Testis (tissue), 2 donors: Measurements from ENCODE around the gene PSMB4.

ENCODE experiments used
- CTCF ChIP-seq, 3 experiments: fragments of 450-650 bp in 2 of 3; fragments of 200-600 bp in 1 of 3; sonication (generic) in 1 of 3; IDR thresholded peaks; one replicate each; pipeline ENCODE4 v1.5.1; 2016 to 2019; ENCODE audit warnings: antibody characterized with exemption in 3 of 3, mild to moderate bottlenecking in 2 of 3, moderate library complexity in 1 of 3
- POLR2A ChIP-seq: fragments of 450-650 bp; IDR thresholded peaks from one replicate; pipeline ENCODE4 v1.6.1; 2017; ENCODE audit warnings: antibody characterized with exemption, mild to moderate bottlenecking, moderate library complexity

GRCh38 chr1:151416231-151416630, 16.9 kb downstream of the PSMB4 start:
- no peak for TF ChIP-seq CTCF (IDR thresholded peaks at IDR 0.05)
- no peak for TF ChIP-seq POLR2A
